H1 (cell line): ENCODE measurements around the gene LRRC27. TPM values are rescaled to one million over a fixed set of nuclear protein-coding genes. Genes with fewer than 3 reads are reported as not detected.

Experiments
- CTCF ChIA-PET: fragments of 300-600 bp; sonication (Branson Sonifier 250); formaldehyde crosslinking; loops from one replicate; lab custom pipeline; 2021; ENCODE audit not compliant: partially characterized antibody; lab: Charles Lee
- POLR2A ChIA-PET: fragments of 300-600 bp; sonication (Branson Sonifier 250); formaldehyde crosslinking; loops from one replicate; lab custom pipeline; 2021; ENCODE audit warnings: inconsistent platforms; ENCODE audit not compliant: partially characterized antibody; lab: Charles Lee
- DNase-seq, 2 experiments: peaks; one replicate each; pipeline versions ENCODE4 v3.0.0 to v3.0.0-alpha.2; 2010 to 2022; ENCODE audit warnings: low spot score in 2 of 2, low read depth in 1 of 2, mixed read lengths in 1 of 2
- FAIRE-seq: peaks from 2 replicates; lab custom pipeline; 2011; peaks lifted over from hg19 to GRCh38; lab: Jason Lieb, UNC
- H2AFZ ChIP-seq: 2 replicates; pipeline ENCODE4 v1.8.1; 2012; ENCODE audit warnings: low read length, inconsistent platforms
- H2AK5ac ChIP-seq: 2 replicates; pipeline ENCODE4 v1.6.1; 2013; ENCODE audit warnings: low read depth, low read length
- H2BK120ac ChIP-seq: replicated peaks from 2 replicates; pipeline ENCODE3; 2013; ENCODE audit warnings: low read depth, low read length, inconsistent platforms
- H2BK12ac ChIP-seq: 2 replicates; pipeline ENCODE4 v1.6.1; 2013; ENCODE audit warnings: low read depth, low read length
- H2BK15ac ChIP-seq: 2 replicates; pipeline ENCODE4 v1.6.1; 2013; ENCODE audit warnings: low read length
- H2BK20ac ChIP-seq: 2 replicates; pipeline ENCODE4 v1.6.1; 2013; ENCODE audit warnings: low read length
- H2BK5ac ChIP-seq: 2 replicates; pipeline ENCODE4 v1.6.1; 2013; ENCODE audit warnings: low read depth, low read length
- H3K14ac ChIP-seq: 2 replicates; pipeline ENCODE4 v1.6.1; 2013; ENCODE audit warnings: inconsistent platforms; ENCODE audit not compliant: insufficient read length
- H3K18ac ChIP-seq: 2 replicates; pipeline ENCODE4 v1.6.1; 2013; ENCODE audit warnings: low read length; ENCODE audit errors: extremely low read depth
- H3K23ac ChIP-seq: 2 replicates; pipeline ENCODE4 v1.6.1; 2013; ENCODE audit warnings: inconsistent platforms; ENCODE audit not compliant: insufficient read length
- H3K23me2 ChIP-seq: 2 replicates; pipeline ENCODE4 v1.6.1; 2013; ENCODE audit warnings: low read depth, low read length
- H3K27ac ChIP-seq: 2 replicates; pipeline ENCODE4 v1.6.1; 2011; ENCODE audit warnings: low read depth, low read length, inconsistent platforms
- H3K27me3 ChIP-seq, 4 experiments: replicated peaks in 1 of 4; 1 replicate in 1 of 4; 2 replicates in 3 of 4; pipeline versions ENCODE4 v1.6.1 to v1.8.1; 2011 to 2013; ENCODE audit warnings: low read length in 3 of 4, mild to moderate bottlenecking in 3 of 4, inconsistent platforms in 2 of 4, mixed read lengths in 2 of 4, moderate library complexity in 1 of 4; ENCODE audit not compliant: control insufficient read depth in 3 of 4, insufficient read depth in 3 of 4; ENCODE audit errors: extremely low read depth in 1 of 4
- H3K36me3 ChIP-seq, 4 experiments: 2 replicates each; pipeline versions ENCODE4 v1.6.1 to v1.8.1; 2011 to 2013; ENCODE audit warnings: mild to moderate bottlenecking in 4 of 4, low read length in 3 of 4, moderate library complexity in 2 of 4, control low read depth in 1 of 4, inconsistent platforms in 1 of 4; ENCODE audit not compliant: insufficient read depth in 4 of 4, control insufficient read depth in 2 of 4
- H3K4ac ChIP-seq: replicated peaks from 2 replicates; pipeline ENCODE3; 2013; ENCODE audit warnings: low read length, low read depth, mixed read lengths, inconsistent platforms; ENCODE audit not compliant: insufficient read length
- H3K4me1 ChIP-seq, 4 experiments: replicated peaks in 1 of 4; 1 replicate in 1 of 4; 2 replicates in 3 of 4; pipeline versions ENCODE4 v1.6.1 to v1.8.1; 2011 to 2013; ENCODE audit warnings: low read length in 3 of 4, inconsistent platforms in 2 of 4, mixed read lengths in 1 of 4; ENCODE audit not compliant: insufficient read depth in 4 of 4, control insufficient read depth in 3 of 4
- H3K4me2 ChIP-seq, 2 experiments: 2 replicates each; pipeline versions ENCODE4 v1.6.1 to v1.8.1; 2011 to 2013; ENCODE audit warnings: low read depth in 2 of 2, low read length in 2 of 2, control low read depth in 1 of 2, inconsistent platforms in 1 of 2, mild to moderate bottlenecking in 1 of 2; ENCODE audit not compliant: insufficient read depth in 1 of 2
- H3K4me3 ChIP-seq, 4 experiments: fragments of 200-600, 300-600 bp in 1 of 4; sonication (generic), shearing (Covaris generic), sonication (Bioruptor Twin) in 1 of 4; 2 replicates each; pipeline versions ENCODE4 v1.5.1 to v1.8.1; 2011 to 2016; ENCODE audit warnings: low read length in 4 of 4, low read depth in 3 of 4, control low read depth in 2 of 4, inconsistent platforms in 2 of 4, mild to moderate bottlenecking in 2 of 4, mixed read lengths in 1 of 4, moderate library complexity in 1 of 4; ENCODE audit not compliant: insufficient read depth in 2 of 4; ENCODE audit errors: extremely low read depth in 1 of 4
- H3K56ac ChIP-seq: replicated peaks from 2 replicates; pipeline ENCODE3; 2013; ENCODE audit warnings: low read depth, mild to moderate bottlenecking, mixed read lengths, low read length, inconsistent platforms; ENCODE audit not compliant: insufficient read length
- H3K79me1 ChIP-seq: 2 replicates; pipeline ENCODE4 v1.6.1; 2013; ENCODE audit warnings: low read depth, low read length, control low read depth
- H3K79me2 ChIP-seq, 2 experiments: 2 replicates each; pipeline versions ENCODE4 v1.6.1 to v1.8.1; 2012 to 2013; ENCODE audit warnings: low read length in 2 of 2, mild to moderate bottlenecking in 2 of 2, inconsistent platforms in 1 of 2; ENCODE audit not compliant: insufficient read depth in 2 of 2, control insufficient read depth in 1 of 2
- H3K9ac ChIP-seq, 4 experiments: replicated peaks in 1 of 4; 1 replicate in 1 of 4; 2 replicates in 3 of 4; pipeline versions ENCODE4 v1.6.1 to v1.8.1; 2011 to 2013; ENCODE audit warnings: low read depth in 3 of 4, low read length in 3 of 4, control low read depth in 2 of 4, mild to moderate bottlenecking in 2 of 4, moderate library complexity in 2 of 4, inconsistent platforms in 1 of 4; ENCODE audit errors: extremely low read depth in 1 of 4
- H3K9me3 ChIP-seq, 2 experiments: 2 replicates each; pipeline versions ENCODE4 v1.6.1 to v1.8.1; 2012 to 2013; ENCODE audit warnings: mild to moderate bottlenecking in 2 of 2, moderate library complexity in 2 of 2, control low read depth in 1 of 2, inconsistent platforms in 1 of 2, low read depth in 1 of 2, low read length in 1 of 2, mixed read lengths in 1 of 2; ENCODE audit not compliant: insufficient read depth in 2 of 2
- H4K20me1 ChIP-seq, 2 experiments: replicated peaks in 1 of 2; 2 replicates each; pipeline versions ENCODE3 to v1.8.1; 2011 to 2013; ENCODE audit warnings: inconsistent platforms in 2 of 2, low read length in 2 of 2, mild to moderate bottlenecking in 1 of 2; ENCODE audit not compliant: insufficient read depth in 2 of 2, control insufficient read depth in 1 of 2
- H4K5ac ChIP-seq: 2 replicates; pipeline ENCODE4 v1.6.1; 2013; ENCODE audit warnings: low read length, low read depth, mixed read lengths, inconsistent platforms; ENCODE audit not compliant: insufficient read length
- H4K8ac ChIP-seq: 2 replicates; pipeline ENCODE4 v1.8.0; 2013; ENCODE audit warnings: mild to moderate bottlenecking, moderate library complexity, low read length, inconsistent platforms; ENCODE audit not compliant: insufficient read depth; ENCODE audit errors: extremely low read depth
- H4K91ac ChIP-seq: replicated peaks from 2 replicates; pipeline ENCODE3; 2013; ENCODE audit warnings: low read length, mixed read lengths, inconsistent platforms; ENCODE audit not compliant: insufficient read length
- ASH2L ChIP-seq: fragments of 200-600, 300-600 bp; sonication (generic); IDR thresholded peaks from one replicate; pipeline ENCODE4 v1.7.1; 2017; ENCODE audit warnings: low read length
- BRCA1 ChIP-seq: IDR thresholded peaks from 2 replicates; pipeline ENCODE4 v1.6.1; 2012; ENCODE audit warnings: low read depth, low read length, improper control_type of control experiment
- CTBP2 ChIP-seq: IDR thresholded peaks from 2 replicates; pipeline ENCODE4 v1.7.0; 2011; ENCODE audit warnings: borderline replicate concordance, mild to moderate bottlenecking, moderate library complexity, mixed read lengths, low read length; ENCODE audit not compliant: insufficient read depth, insufficient read length
- EZH2 ChIP-seq: fragments of 200-600 bp; sonication (generic); IDR thresholded peaks from 2 replicates; pipeline ENCODE4 v1.7.1; 2012; ENCODE audit warnings: low read depth, mild to moderate bottlenecking, moderate library complexity, low read length, inconsistent platforms; ENCODE audit not compliant: severe bottlenecking
- FOSL1 ChIP-seq: IDR thresholded peaks from 2 replicates; pipeline ENCODE4 v1.6.1; 2011; ENCODE audit warnings: mild to moderate bottlenecking, low read depth, low read length, moderate library complexity; ENCODE audit not compliant: insufficient read depth
- GABPA ChIP-seq: IDR thresholded peaks from 2 replicates; pipeline ENCODE4 v1.6.1; 2011; ENCODE audit warnings: mild to moderate bottlenecking, low read length, moderate library complexity, borderline replicate concordance; ENCODE audit not compliant: insufficient read depth
- HDAC2 ChIP-seq, 2 experiments: fragments of 300-600 bp in 1 of 2; sonication (generic) in 1 of 2; IDR thresholded peaks; 2 replicates each; pipeline ENCODE4 v1.6.1; 2011 to 2012; ENCODE audit warnings: low read depth in 2 of 2, low read length in 2 of 2, mild to moderate bottlenecking in 2 of 2, moderate library complexity in 2 of 2, borderline replicate concordance in 1 of 2, inconsistent platforms in 1 of 2
- JUN ChIP-seq: IDR thresholded peaks from 2 replicates; pipeline ENCODE4 v1.6.1; 2011; ENCODE audit warnings: low read depth, mild to moderate bottlenecking, improper control_type of control experiment, low read length
- SAP30 ChIP-seq: fragments of 300-600 bp; sonication (generic); IDR thresholded peaks from 2 replicates; pipeline ENCODE4 v1.7.1; 2012; ENCODE audit warnings: low read length, moderate library complexity, mild to moderate bottlenecking, inconsistent platforms; ENCODE audit not compliant: insufficient read depth, insufficient replicate concordance
- TAF1 ChIP-seq: IDR thresholded peaks from 2 replicates; pipeline ENCODE4 v1.6.1; 2011; ENCODE audit warnings: mild to moderate bottlenecking, low read depth, low read length
- ZNF274 ChIP-seq: IDR thresholded peaks from 2 replicates; pipeline ENCODE4 v1.7.0; 2012; ENCODE audit warnings: low read length, borderline replicate concordance; ENCODE audit errors: extremely low read depth
- WGBS, 2 experiments: shearing (Covaris generic) in 1 of 2; methylation state at CpG; one replicate each; pipeline versions ENCODE4 v1.1.6 to v1.1.7; 2013 to 2015; ENCODE audit warnings: low lambda C conversion rate in 2 of 2, mixed read lengths in 2 of 2, inconsistent platforms in 1 of 2, low coverage in 1 of 2, missing lambda C conversion rate in 1 of 2; ENCODE audit not compliant: insufficient replicate concordance in 2 of 2, insufficient coverage in 1 of 2, insufficient read length in 1 of 2; ENCODE audit errors: extremely low coverage in 1 of 2, missing lambda C conversion rate in 1 of 2; 5-methylcytosine and 5-hydroxymethylcytosine counted together
- polyA plus RNA-seq, 7 experiments: library from polyadenylated mRNA; depleted of rRNA in 3 of 7; stranded (reverse) in 5 of 7; unstranded in 2 of 7; fragments of >200 nt in 5 of 7; fragments of 200-250 nt in 2 of 7; gene quantifications; 1 replicate in 5 of 7; 2 replicates in 1 of 7; 4 replicates in 1 of 7; pipeline versions ENCODE4 v1.2.1 to v1.2.3, GENCODE V29; 2011 to 2013; ENCODE audit warnings: missing spikeins in 2 of 7, mixed read lengths in 2 of 7
- total RNA-seq: library from RNA; stranded (reverse); fragmentation: NEBNext Ultra II Directional; extraction: Animal tissue kit (Norgen Biotek cat#: 25700); gene quantifications from 2 replicates; pipeline ENCODE4 v1.2.1, GENCODE V29; 2021

LRRC27 gene
- total and polyA plus RNA-seq, 2 of the 8 experiments (the other 6 are each of a cell fraction or from before 2014, with no cell fraction given): 1.2 to 3.8 TPM

- Histone ChIP-seq H3K36me3 (no peaks in the 10 kb centered on the region), H4K91ac (peak overlapping the region; percentile 5), H4K20me1 (peaks cover 0 to 7% of the 10 kb centered on the region in 2 experiments), H2BK20ac (no peak overlapping the region), H3K14ac (no peak overlapping the region), H3K18ac (peak overlapping the region; percentile 90), H3K23ac (no peak overlapping the region), H3K4me1 (peaks cover 0 to 12% (median 9%) of the 10 kb centered on the region in 4 experiments; a peak in 6 of 7 replicates), H3K4ac (peak overlapping the region; percentile 53), H3K4me2 (peak overlapping the region in 1 of 2 experiments; percentile 59; a peak in 3 of 4 replicates), H2BK120ac (no peak overlapping the region), H3K9me3 (no peaks in the 10 kb centered on the region), H3K79me1 (no peaks in the 10 kb centered on the region), H3K9ac (no peak overlapping the region), H4K5ac (peak overlapping the region; percentile 86), H2BK12ac (no peak overlapping the region; the same call in 1 of the 2 replicates), H3K79me2 (no peaks in the 10 kb centered on the region), H3K27ac (no peak overlapping the region), H2AFZ (no peak overlapping the region; the same call in 1 of the 2 replicates), H3K27me3 (no peaks in the 10 kb centered on the region), H3K56ac (no peak overlapping the region), H3K23me2 (peaks cover 8% of the 10 kb centered on the region; the same call in 1 of the 2 replicates), H2AK5ac (0 out of 2 replicates have a peak overlapping the region, but pooled peaks have one; percentile 58), H3K4me3 (peak overlapping the region in 2 of 4 experiments; percentile 9 to 41; a peak in 1 of 8 replicates), H2BK15ac (peak overlapping the region; percentile 25; the same call in 1 of the 2 replicates), H4K8ac (peak overlapping the region; percentile 93), H2BK5ac (peak overlapping the region; percentile 55; the same call in 1 of the 2 replicates)
- FAIRE-seq: no peak
- WGBS, 2 experiments: 14% methylated on average over 17 of the region's 26 CpGs; no CpG with 5 or more reads in 1 of the 2 experiments
- ChIA-PET CTCF (interaction anchor here (0.6 to 1.1 kb wide), 13 partner anchors 12 to 1509 kb away, joined by 3 to 10 read pairs (median 3); no protein-coding TSS in a partner anchor), POLR2A (no interaction called here)
- peak in 1 of 2 experiments; percentile 98 for DNase-seq
- TF ChIP-seq FOSL1 (no peak), BRCA1 (no peak), JUN (no peak), EZH2 (no peak), ASH2L (peak; percentile 27), CTBP2 (no peak), GABPA (0 out of 2 replicates have a peak, but pooled peaks have one; percentile 14), TAF1 (no peak), HDAC2 (IDR thresholded peaks at IDR 0.05; ENCODE audit: borderline replicate concordance in 1 of 2, low read depth in 2 of 2, low read length in 2 of 2) (no peak), SAP30 (no peak), ZNF274 (no peak)
Measured at GRCh38 chr10:132387764-132388210, 55.8 kb downstream of the LRRC27 start.
